ENCODE data around the gene GPR157.

DNA sequence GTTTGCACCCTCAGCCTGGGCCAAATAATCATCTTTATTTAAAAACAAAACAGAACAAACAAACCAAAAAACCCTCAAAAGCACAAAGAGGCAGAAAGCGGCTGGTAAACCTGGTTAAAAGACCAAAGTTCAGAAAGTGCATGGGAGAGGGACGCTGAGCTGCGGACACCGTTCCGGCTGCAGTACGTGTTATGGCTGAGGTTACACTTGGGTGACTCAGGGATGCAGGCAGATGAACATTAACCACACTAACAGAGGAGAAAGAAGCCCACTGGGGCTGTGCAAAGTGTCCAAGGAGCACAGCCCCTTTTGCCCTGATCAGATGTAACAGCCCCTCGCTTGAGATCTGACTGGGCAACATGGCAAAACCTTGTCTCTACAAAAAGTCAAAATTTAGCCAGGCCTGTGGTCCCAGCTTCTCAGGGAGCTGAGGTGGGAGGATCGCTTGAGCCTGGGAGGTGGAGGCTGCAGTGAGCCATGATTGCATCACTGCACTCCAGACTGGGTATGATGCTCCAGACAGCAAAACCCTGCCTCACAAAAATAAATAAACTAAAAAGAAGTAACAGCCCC lies 28.3 kb downstream of the GPR157 start:
- TF ChIP-seq ARNTL (CRISPR knock-in tag; IDR thresholded peaks at IDR 0.05; ENCODE audit: borderline replicate concordance, low read depth) (no peak), ESRRG (CRISPR knock-in tag; IDR thresholded peaks at IDR 0.05) (no peak), RARB (CRISPR knock-in tag; IDR thresholded peaks at IDR 0.05) (no peak), SNAI2 (CRISPR knock-in tag; IDR thresholded peaks at IDR 0.05) (no peak)
